Transverse colon (tissue), 3 donors: ENCODE measurements around the gene RAET1E.
"Not testable (repeated sequence)": the region's sequence is repeated elsewhere in the genome, so short reads cannot be mapped to it uniquely, and the experiment has no call there.

ENCODE experiments used
- CTCF ChIP-seq, 5 experiments: fragments of 200-600 bp in 3 of 5; fragments of 450-650 bp in 2 of 5; sonication (generic) in 3 of 5; IDR thresholded peaks; 1 replicate in 2 of 5; 2 replicates in 3 of 5; pipeline ENCODE4 v1.5.1; 2016 to 2017; ENCODE audit warnings: antibody characterized with exemption in 5 of 5, inconsistent platforms in 3 of 5, mild to moderate bottlenecking in 2 of 5, moderate library complexity in 1 of 5
- POLR2A ChIP-seq: fragments of 450-650 bp; IDR thresholded peaks from one replicate; pipeline ENCODE4 v1.6.1; 2016; ENCODE audit warnings: antibody characterized with exemption, mild to moderate bottlenecking, moderate library complexity

GRCh38 chr6:149938013-149938570 is 40.2 kb upstream of the RAET1E start:
- TF ChIP-seq POLR2A, result not testable (repeated sequence)
- peak in 2 of 5 experiments; percentile 3 to 9 for TF ChIP-seq CTCF (IDR thresholded peaks at IDR 0.05)
